ENCODE measurements around the gene CAPNS2.
"Not testable (repeated sequence)": the region's sequence is repeated elsewhere in the genome, so short reads cannot be mapped to it uniquely, and the experiment has no call there.

Gene CAPNS2

DNA sequence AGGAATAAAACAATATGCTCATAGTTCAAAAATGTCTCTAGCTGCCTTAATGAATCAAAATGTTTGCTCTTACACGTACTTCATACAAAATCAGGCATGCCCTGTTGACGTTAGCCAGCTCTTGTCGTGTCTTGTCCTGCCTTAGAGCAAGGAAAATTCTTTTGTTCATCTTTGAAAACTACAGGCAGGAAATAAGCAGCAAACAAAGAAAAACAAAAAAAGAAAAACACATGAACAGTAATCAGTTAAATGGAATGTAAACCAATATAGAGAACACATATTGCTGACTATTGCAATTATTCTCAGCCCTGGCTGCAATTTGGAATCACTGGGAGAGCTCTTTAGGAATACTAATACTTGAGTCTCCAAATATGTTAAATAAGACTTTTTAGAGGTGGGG is 1.7 kb downstream of the CAPNS2 start:
- DNase-seq = no peak

DNA sequence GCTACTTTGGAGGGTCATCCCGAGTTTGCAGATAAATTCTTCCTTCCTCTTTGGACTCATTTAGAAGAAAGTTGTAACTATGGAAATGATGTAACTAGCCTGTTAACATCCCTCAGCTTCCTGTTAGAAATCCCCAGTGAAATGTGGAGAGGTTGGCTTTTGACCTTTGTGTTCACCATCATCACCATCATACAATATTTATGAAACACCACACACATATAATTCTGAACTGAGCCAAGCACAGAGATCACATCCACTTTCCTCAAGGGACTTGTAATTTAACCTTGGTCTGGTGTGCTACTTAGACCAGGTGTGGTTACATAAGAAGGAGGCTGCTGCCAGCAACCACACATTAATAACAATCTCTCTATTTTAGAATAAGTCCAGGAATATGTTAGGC is 2.5 kb downstream of the CAPNS2 start:
- DNase-seq = no peak

DNA sequence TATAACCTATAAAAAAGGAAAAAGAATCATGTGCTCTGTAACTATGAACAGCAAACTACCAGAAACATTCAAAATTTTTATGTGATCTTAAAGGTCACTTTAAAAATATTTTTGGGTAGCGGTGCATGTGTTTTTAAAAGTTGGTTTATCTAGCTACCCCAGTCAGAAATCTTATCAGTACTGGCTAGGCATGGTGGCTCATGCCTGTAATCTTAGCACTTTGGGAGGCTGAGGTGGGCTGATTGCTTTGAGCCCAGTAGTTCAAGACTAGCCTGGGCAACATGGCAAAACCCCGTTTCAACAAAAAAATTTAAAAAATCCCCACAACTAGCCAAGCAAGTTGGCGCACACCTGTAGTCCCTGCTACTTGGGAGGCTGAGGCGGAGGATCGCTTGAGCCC is 3.7 kb downstream of the CAPNS2 start:
- no peak for DNase-seq

DNA sequence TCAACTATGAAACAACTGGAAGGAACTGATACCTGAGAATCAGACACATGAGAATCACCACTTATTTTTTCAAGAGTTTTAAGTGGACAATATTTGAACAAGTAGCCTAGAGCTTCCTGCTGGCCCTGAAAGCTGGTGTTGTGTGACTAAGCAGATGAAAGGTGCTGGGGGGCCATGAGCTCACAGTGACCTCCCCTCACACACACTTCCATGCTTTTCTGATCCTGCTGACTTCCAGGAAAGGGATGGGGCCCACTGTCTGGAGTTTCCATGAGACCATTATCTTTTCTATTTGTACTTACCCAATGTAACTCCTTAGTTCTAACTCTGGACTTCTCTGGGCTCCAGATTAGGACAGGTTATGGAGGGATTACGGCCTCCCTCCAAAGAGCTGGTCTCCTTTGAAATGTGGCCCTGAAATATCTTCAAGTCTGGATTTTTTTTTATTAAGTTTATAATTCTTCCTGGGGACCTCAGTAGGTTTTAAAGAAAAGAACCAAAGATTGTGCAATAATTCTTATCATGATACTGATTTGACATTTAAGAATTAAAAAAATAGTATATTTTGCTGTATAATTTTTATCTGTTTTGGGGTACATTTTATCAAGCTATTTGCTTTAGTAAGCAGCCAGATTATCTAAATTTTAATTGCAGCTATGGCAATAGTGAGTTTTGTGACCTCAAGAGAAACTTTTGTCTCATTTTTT is 4.9 kb downstream of the CAPNS2 start:
- no peak for DNase-seq

DNA sequence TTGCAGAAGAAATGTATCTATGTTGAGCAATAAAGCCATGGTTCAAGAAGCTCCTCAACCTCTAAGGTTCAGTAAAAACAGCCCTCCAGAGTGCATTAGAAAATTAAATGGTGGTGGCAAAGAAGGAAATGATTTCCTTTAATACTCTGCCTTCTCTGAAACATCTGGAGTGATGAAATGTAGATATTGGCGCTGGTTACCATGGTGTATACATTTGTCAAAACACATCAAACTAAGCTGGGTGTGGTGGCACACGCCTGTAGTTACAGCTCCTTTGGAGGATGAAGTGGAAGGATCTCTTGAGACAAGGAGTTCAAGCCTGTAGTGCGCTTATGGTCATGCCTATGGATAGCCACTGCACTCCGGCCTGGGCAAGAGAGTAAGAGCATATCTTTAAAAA is 6.0 kb downstream of the CAPNS2 start:
- DNase-seq = no peak

DNA sequence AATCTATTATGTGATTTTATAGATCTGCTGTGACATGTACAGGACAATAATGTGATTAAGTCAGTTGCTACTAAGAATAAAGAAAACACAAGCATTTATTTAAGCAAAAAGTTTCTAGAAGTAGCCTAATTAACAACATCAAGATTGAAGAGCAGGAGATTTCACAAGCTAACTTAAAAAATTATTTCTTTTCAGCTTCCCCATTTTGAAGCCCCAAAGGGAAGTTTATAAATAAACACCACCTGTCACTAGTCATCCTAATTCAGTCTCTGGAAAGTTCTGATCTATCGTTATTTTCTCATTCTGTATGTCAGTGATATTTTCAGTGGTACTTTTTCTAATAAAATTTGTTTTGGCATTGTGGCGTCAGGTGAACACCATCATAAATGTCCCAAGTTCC is 8.3 kb downstream of the CAPNS2 start:
- no peak for DNase-seq

DNA sequence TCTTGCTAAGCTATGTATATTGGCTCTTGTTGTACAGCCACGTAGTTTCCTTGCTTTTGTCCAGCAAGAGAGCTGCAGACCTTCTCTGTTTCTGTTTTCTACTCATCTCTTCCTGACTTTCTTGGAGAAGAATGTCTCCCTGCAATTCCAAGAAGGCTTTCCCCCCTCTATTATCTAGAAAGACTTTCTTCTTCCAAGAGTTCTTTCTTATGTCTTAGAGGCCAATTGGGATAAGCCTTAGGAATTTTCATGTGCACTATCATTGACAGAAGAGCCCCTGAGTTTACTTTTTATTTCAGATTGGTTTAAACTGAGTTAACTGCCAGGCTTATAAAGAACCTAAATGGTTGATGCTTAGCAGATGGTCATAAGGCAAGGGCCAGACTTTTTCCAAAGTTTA is 9.0 kb downstream of the CAPNS2 start:
- no peak for DNase-seq

DNA sequence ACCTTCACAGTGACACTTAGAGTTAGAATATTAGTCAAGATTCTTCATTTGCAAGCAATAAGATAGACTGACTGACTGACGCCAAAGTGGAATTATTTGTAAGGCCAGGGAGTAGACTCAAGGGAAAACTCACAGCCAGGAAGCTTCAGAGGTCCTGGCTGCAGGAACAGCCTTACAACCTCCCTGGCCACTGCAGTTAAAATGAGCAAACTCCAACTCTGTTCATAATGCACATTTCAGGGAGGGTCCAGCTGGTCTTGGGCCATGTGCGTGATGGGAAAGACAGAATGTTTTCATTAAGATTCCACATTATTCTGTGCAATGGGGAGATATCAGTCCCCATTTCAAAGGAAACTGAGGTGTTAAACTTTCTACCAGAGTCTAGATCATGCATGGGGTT is 9.9 kb downstream of the CAPNS2 start:
- no peak for DNase-seq

DNA sequence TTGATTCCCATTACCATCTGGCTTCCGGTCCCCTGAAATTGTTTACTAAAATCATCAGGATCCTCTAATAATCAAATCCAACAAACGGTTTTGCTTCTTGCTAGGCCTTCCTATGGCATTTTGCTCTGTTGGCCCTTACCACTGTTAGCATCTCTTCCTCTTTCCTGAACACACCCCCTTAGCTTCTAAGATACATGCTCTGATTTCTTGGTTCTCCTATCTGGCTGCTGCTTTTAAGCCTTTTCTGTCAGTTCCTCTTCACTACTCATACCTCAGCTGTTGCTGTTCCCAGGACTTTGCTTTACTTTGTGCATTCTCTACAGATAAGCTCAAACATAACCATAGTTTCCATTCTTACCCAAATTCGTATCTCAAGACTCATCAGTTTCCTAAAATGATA is 11.4 kb downstream of the CAPNS2 start:
- DNase-seq = no peak

DNA sequence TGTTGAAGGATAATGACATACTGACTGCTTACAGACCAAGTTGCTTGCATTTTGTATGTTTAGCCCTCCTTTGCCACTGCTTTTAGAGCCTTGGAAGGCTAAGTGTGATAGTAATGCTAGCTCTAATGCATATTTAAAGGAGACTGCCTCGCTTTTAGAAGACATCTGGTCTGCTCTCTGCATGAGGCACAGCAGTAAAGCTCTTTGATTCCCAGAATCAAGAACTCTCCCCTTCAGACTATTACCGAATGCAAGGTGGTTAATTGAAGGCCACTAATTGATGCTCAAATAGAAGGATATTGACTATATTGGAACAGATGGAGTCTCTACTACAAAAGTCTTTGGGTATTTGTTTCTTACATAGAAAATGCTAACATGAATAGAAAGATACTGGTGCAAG is 19.1 kb downstream of the CAPNS2 start:
- no peak for DNase-seq

DNA sequence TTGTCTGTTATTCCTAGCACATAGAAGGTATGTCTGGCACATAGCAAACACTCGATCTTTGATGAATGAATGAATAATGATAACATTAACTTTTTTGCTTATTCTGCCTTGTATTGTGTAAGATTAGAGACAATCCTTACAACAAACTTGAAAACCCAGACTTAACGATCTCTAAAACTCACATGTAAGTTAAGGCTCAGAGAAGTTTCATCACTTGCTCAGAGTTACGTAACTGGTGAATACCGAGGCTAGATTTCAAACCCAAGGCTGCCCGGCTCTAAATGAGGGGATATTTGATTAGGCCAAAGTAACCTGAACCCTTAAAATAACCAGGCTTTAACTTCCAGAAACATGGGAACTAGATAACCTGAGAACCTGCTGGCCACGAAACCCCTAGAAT is 22.3 kb downstream of the CAPNS2 start:
- no peak for DNase-seq

DNA sequence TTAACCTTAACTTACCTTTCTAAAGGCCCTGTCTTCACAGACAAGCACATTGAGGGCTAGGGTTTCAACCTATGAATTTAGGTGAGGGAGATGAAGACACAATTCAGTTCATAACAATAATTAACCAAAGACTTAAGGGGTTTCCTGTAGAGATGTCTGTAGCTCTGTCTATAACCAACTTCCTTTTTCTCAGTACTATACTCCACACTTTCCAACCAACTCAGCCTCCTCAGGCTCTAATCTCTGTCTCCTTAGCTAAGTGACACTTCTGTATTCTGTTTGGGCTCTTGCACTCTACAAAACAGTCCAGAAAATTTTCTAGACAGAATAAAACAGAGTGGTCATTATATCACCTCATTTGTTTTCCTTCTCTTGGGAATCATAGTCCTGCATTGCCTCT is 25.8 kb downstream of the CAPNS2 start:
- DNase-seq = no peak

DNA sequence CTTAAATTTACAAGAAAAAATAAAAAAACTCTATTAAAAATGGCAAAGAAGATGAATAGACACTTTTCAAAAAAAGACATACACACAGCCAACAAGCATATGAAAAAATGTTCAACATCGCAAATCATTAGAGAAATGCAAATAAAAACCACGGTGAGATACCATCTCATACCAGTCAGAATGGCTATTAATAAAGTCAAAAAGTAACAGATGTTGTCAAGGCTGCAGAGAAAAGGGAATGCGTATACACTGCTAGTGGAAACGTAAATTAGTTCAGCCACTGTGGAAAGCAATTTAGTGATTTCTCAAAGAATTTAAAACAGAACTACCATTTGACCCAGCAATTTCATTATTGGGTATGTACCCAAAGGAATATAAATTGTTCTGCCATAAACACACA is 31.4 kb downstream of the CAPNS2 start:
- DNase-seq = no peak

DNA sequence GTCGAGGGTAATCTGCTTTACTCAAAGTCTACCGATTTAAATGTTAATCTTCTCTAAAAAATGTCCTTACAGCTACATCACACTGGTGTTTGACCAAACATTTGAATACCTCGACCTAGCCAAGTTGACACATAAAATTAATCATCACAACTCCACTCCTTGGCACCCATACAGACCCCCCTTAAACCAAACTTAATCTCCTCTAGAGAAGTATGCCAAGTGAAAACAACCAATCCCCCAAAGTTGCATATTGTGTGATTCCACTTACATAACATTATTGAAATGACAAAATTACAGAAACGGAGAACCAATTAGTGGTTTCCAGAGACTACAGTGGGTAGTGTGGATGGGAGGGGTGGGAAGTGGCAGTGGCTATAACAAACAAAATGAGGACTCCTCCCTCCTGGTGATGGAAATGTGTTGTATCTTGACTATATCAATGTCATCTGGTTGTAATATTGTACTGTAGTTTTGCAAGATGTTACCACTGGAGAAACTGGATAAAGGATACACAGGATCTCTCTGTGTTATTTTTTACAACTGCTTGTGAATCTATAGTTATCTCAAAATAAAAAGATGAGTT is 39.4 kb downstream of the CAPNS2 start:
- DNase-seq = no peak

DNA sequence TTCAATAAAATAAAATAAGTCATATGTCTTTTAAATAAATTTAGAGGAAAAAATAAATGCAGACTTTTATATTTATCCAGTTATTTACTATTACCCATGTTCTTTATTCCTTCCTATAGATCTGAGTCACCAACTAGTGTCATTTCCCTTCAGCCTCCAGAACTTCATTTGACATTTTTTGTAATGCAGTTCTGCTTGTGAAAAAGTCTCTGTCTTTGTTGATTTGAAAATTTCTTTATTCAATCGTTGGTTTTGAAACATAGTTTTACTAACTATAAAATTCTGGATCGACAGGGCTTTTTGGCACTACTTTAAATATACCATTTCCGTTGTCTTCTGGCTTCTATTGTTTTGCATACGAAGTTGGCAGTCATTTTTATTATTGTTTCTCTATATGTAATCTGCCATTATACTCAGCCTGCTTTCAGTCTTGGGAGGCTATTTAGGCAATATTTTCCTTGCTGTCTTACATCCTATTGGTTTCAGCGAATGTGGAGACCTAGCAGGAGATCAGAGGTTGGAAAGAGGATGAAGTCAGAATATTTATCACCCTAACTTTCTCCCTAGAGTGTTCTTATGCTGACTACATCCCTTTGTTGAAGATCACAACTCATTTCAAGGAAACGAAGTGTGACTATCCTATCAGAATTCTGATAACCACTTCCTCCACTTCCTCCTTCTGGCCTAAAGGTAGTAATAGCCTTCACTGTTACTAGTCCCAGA is 47.3 kb downstream of the CAPNS2 start:
- no peak for DNase-seq

DNA sequence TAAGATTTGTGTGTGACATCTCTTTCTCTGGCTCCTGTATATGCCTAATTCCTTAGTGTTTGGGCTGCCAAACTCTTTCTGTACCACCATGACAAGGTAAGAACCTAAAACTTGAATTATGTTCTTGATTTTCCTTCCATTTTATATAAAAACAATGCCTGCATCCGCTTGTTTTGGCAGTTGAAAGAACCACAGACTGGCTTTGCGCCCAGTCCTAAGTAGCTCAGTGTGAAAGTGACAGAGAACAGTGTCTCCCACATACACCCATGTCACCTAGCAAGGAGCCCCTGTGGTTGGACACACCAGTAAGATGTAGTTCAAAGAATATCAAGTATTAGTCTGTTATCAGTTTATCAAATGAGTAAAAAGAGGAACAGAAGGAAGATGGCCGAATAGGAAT is 48.6 kb downstream of the CAPNS2 start:
- no peak for DNase-seq

DNA sequence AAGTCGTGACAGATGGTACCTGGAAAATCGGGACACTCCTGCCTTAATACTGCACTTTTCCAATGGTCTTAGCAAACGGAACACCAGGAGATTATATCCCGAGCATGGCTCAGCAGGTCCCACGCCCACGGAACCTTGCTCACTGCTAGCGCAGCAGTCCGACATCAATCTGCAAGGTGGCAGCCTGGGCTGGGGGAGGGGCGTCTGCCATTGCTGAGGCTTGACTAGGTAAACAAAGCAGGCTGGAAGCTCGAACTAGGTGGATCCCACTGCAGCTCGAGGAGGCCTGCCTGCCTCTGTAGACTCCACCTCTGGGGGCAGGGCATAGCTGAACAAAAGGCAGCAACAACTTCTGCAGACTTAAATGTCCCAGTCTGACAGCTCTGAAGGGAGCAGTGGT is 49.2 kb downstream of the CAPNS2 start:
- DNase-seq = not testable (repeated sequence)

Data from hypothalamus (tissue), 51 donors.